LNCaP clone FGC (cell line): ENCODE measurements around the gene ALDH1L2.
"Not testable (repeated sequence)": the region's sequence is repeated elsewhere in the genome, so short reads cannot be mapped to it uniquely, and the experiment has no call there.

Experiments
- DNase-seq: peaks from one replicate; pipeline ENCODE4 v3.0.0-alpha.2; 2011; ENCODE audit warnings: low read depth
- H3K4me3 ChIP-seq: 2 replicates; pipeline ENCODE4 v1.5.1; 2011; ENCODE audit warnings: mild to moderate bottlenecking, low read depth, low read length, control low read depth
- TF ChIP-seq, protein P1 (sequence below): IDR thresholded peaks from 2 replicates; pipeline ENCODE4 v1.5.1; 2012; ENCODE audit warnings: mild to moderate bottlenecking; ENCODE audit not compliant: control insufficient read depth, insufficient read depth; ENCODE audit errors: extremely low read depth

Gene ALDH1L2

DNA sequence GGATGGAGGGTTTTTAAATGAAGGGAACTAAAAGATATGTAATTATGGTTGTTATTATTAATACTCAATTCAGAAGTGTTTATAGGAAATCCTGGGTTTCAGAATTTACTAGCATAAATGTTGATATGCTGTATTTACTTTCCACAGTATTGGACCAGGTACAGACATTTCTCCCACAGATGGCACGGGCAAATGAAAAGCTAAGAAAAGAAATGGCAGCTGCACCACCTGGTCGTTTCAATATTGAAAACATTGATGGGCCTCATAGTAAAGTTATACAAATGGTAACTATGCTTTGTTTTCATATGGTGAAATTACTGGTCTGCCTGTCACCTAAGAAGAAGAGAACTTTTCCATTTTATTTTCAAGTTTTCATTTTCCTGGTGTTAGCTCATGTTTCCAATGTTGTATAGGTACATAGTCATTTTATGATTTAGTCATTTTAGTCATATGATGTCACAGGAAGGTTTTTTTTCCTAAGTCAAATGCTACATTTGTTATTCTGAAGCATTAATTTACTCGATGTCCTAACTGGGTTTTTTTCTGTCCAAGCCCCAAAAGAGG is 92.6 kb downstream of the ALDH1L2 start:
- H3K4me3 ChIP-seq = no peak overlapping the region
- no peak for DNase-seq
- TF ChIP-seq, protein P1, sequence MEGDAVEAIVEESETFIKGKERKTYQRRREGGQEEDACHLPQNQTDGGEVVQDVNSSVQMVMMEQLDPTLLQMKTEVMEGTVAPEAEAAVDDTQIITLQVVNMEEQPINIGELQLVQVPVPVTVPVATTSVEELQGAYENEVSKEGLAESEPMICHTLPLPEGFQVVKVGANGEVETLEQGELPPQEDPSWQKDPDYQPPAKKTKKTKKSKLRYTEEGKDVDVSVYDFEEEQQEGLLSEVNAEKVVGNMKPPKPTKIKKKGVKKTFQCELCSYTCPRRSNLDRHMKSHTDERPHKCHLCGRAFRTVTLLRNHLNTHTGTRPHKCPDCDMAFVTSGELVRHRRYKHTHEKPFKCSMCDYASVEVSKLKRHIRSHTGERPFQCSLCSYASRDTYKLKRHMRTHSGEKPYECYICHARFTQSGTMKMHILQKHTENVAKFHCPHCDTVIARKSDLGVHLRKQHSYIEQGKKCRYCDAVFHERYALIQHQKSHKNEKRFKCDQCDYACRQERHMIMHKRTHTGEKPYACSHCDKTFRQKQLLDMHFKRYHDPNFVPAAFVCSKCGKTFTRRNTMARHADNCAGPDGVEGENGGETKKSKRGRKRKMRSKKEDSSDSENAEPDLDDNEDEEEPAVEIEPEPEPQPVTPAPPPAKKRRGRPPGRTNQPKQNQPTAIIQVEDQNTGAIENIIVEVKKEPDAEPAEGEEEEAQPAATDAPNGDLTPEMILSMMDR = no peak

DNA sequence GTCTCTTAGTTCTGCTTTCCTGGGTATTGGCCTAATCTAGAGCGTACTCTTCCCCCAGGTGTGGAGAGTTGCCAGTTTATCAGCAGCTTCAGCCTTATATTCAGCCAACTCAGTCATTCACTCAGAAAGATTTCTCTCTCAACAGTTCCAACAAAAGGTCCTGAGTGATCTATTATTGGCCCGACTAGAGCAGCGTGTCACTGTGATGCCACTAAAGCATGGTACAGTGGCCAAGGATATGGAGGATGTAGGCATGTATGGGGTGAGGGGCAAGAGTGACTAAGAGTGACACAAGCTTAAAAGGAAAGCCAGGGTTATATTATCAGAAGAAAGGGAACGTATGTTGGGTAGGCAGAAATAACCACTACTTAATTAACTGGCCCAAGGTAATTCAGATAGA is 93.3 kb downstream of the ALDH1L2 start:
- no peak overlapping the region for H3K4me3 ChIP-seq
- TF ChIP-seq, protein P1 = no peak
- DNase-seq = no peak

DNA sequence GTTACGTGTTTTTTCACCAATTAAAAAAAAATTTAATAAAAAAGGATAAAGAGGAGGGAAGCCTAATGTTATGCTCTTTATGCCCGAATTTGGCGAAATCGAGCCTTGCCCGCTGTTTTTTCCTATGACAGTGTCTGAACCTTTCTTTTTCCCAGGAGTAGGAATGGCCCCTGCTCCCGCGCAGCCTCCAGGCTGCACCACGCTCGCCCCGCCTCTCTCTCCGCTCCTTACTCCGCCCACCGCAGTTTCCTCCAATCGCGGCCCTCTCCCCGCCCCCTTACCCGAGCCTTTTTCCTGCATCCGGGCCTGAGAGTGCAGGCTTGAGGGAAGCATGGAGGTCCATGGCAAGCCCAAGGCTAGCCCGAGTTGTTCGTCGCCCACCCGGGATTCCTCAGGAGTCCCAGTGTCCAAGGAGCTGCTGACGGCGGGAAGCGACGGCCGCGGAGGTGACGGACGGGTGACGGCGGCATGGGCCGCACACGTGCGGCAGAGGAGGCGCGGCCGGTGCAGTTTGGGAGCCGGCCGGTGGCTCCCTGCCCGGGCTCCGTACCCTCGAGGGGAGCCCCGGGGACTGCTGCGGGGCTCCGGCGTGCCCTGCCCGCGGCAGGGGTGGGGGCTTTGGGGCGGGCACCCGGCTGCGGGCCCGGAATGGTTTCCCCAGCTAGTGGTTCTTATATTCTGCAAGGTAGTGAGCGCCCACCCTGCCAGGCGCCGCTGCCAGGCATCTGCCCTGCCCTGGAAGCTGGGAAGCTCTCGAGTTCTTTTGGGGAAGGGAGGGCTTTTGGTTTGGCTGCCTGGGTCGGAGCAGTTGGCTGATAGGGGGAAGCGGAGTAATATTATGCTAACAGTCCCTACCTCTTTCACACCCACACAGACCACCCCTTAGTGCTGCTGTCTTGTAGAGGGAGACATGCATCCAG is 98.0 kb downstream of the ALDH1L2 start, which contains the start of gene NOPCHAP1:
NOPCHAP1 (plus strand) TSS at position 295 of the 920 bp plus-strand sequence; CDS start at position 332, 37 bp downstream.
- DNase-seq = peak; percentile 42
- TF ChIP-seq, protein P1 = no peak
- H3K4me3 ChIP-seq = peak within 1 kb of the TSS; percentile 80

DNA sequence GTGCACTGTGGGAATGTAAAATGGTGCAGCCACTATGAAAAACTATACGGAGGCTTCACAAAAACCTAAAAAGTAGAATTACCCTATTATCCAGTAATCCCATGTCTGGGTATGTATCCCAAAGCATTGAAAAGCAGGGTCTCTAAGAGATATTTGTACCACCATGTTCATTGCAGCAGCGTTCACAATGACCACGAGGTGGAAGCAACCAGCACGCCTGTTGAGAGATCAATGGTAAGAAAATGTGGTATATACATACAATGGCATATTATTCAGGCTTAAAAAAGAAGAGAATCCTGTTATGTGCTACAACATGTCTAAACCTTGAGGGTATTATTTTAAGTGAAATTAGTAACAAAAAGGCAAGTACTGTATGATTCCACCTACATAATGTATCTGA is 99.1 kb downstream of the ALDH1L2 start:
- TF ChIP-seq, protein P1 = no peak
- no peak overlapping the region for H3K4me3 ChIP-seq
- no peak for DNase-seq

DNA sequence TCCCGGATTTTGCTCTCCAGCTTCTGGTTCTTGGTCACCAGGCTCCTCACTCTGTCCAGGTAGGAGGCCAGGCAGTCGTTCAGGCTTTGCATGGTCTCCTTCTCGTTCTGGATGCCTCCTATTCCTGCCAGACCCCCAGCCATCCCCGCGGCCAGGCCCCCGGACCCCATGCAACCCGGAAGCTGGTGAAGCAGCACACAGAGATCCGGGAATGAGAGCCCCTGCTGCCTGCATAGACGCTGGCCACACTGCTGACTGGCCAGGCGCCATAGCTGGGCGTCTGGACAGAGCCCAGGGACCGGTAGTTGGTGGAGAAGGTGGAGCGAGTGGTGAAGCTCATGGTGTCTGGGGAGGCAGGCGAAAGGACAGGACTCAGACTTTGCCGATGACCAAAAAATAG is 106.6 kb downstream of the ALDH1L2 start:
- DNase-seq, H3K4me3 ChIP-seq: not testable (repeated sequence)

DNA sequence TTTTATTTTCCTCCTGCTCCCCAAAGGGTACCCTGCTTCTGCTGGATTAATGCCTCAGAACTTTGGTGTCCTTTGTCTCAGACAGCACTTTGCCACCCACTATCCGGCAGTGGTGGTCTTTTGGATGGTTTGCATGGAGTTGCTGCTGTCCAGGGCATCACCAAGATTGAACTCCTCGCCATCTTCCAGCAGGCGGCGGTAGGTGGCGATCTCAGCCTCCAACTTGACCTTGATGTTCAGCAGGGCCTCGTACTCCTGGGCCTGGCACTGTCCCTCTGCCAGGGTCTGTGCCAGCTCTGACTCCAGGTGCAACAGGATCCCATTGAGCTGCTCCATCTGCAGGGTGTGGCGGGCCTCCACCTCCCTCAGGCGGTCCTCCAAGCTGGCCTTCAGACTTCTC is 107.6 kb downstream of the ALDH1L2 start:
- DNase-seq = no peak
- no peak overlapping the region for H3K4me3 ChIP-seq
- TF ChIP-seq, protein P1 = no peak

DNA sequence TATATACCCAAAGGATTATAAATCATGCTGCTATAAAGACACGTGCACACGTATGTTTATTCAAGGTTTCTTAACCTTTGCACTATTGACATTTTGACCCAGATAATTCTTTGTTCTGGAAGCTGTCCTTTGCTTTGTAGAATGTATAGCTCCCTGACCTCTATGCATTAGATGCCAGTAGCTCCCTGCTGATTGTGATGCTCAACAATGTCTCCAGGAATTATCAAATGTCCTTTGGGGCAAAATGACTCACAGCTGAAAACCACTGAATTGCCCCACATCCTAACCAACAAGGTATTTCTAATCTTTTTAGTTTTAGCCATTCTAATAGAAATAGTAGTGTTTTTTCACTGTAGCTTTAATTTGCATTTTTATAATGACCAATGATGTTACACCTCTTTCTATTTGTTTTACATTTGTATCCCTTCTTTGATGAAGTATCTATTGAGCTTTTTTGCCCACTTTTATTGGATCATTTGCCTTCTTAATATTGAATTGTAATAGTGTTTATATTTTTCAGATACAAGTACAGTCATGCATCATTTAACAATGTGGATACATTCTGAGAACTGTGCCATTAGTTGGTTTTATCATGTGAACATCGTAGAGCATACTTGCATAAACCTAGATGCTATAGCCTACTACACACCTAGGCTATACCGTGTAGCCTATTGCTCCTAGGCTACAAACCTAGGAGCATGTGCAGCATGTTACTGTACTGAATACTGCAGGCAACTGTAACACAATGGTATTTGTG is 108.5 kb downstream of the ALDH1L2 start:
- TF ChIP-seq, protein P1 = no peak
- no peak overlapping the region for H3K4me3 ChIP-seq
- DNase-seq = no peak
